GM20000 (cell line): ENCODE data around the gene BICDL1.

Experiments
- DNase-seq: peaks from one replicate; pipeline ENCODE4 v3.0.0; 2012; ENCODE audit warnings: low spot score
- CTCF ChIP-seq: IDR thresholded peaks from 2 replicates; pipeline ENCODE4 v1.5.1; 2012; ENCODE audit warnings: mild to moderate bottlenecking, control low read depth; ENCODE audit errors: extremely low read depth, missing control alignments

The BICDL1 gene

GRCh38 chr12:120091371-120092090 is 102.5 kb downstream of the BICDL1 start:
- no peak for TF ChIP-seq CTCF

GRCh38 chr12:120092551-120093335 is 103.7 kb downstream of the BICDL1 start:
- no peak for TF ChIP-seq CTCF
- DNase-seq = no peak

More at GRCh38 chr12:120091371-120092090, 102.5 kb downstream of the BICDL1 start:
- no peak for DNase-seq

- TF ChIP-seq CTCF = no peak
- no peak for DNase-seq
Measured at GRCh38 chr12:120093336-120093591, 104.2 kb downstream of the BICDL1 start.

GRCh38 chr12:120093592-120094355 is 104.7 kb downstream of the BICDL1 start:
- DNase-seq = no peak
- TF ChIP-seq CTCF = no peak

GRCh38 chr12:120094485-120094884 is 105.4 kb downstream of the BICDL1 start:
- DNase-seq = no peak
- no peak for TF ChIP-seq CTCF

GRCh38 chr12:120095331-120095730 is 106.3 kb downstream of the BICDL1 start:
- DNase-seq = no peak
- no peak for TF ChIP-seq CTCF

GRCh38 chr12:120095736-120096135 is 106.7 kb downstream of the BICDL1 start:
- no peak for DNase-seq
- TF ChIP-seq CTCF = no peak
